HG03565 (cell line): ENCODE results near the gene FYB2.

Source experiments
- ATAC-seq: cut with Tn5 transposase; IDR thresholded peaks from one replicate; pipeline ENCODE4 v1.9.1; 2021; ENCODE audit warnings: mild to moderate bottlenecking, moderate library complexity; ENCODE audit not compliant: unreplicated experiment

Gene FYB2

DNA sequence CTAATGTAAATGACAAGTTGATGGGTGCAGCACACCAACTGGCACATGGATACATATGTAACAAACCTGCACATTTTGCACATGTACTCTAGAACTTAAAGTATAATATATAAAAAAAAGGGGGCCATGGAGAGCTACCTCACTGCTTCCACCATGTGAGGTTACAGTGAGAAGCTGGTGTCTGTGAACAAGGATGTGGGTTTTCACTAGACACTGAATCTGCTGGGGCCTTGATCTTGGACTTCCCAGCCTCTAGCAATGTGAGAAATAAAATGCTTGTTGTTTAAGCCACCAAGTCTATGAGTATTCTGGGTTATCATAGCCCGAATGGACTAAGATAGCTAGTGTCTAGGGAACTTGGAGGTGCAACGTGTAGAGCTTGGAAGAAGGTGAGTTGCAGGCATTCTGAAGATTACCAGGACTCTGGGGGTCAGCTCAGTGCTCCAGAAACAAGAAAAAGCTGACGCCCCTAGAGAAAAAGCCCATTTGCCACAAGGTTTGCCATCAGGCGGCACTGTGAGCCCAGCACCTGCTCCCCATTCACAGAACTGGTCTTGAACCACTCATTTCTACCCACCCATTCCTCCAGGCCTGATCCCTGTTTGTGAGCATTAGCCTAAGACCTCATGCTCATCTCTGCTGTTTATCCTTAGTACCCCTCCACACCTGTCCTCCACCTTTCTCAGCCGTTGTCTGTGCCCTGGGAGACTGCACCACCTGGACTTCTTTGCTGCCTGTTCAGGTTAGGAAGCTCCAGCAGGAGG lies 15.1 kb upstream of the FYB2 start:
- no peak for ATAC-seq

DNA sequence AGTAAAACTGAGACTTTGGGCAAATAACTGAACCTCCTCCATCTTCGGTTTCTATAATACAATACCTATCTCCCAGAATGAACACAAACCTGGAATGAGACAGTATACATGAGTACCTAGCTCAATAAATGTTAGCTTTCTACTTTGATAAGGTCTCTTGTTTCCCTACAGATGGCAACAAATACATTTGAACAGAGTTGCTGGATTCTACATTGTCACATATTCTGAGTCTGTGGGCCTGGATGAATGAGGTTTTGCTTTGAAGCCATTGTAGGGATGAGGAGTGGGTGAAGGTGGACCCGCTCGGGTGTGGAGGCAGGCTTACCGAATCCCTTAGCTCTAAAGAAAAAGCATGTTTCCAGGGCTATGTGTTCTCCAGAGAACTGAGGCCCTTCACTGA lies 13.9 kb upstream of the FYB2 start:
- ATAC-seq, result no peak

DNA sequence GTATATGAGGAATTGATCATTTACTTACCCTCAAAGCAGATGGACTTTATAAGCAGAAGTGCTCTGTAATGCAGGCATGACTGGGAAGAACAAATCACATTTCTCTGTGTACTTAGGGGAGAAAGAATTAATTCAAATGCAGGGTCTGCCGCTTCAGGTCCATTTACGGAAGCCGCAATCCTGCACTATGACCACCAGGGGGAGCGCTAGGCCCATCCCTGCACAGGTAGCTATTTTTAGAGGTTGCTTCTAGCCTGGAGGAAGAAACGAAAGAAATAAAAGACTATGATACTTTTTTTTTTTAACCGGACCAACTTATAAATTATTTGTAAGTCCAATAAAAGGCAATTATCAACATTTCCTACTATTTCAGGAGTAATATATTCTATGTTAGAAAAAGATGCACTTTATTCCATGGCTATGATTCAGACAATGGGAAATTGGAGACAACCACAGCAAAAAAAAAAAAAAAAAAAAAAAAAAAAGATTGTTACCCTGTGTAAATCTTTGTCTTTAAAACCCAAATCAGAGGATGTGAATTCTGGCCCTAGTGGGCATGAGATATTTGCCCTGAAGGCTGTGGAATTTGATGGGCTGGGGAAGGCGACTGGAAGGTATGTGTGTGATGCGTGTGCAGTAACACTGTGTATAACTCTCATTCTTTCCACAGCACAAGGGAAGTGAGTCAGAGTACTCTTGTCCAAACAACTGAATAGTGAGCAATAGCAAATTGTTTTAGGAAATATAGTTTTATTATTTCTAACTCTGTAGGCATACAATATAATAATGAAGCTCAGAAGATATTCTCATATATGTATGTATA lies 12.9 kb upstream of the FYB2 start:
- no peak for ATAC-seq

DNA sequence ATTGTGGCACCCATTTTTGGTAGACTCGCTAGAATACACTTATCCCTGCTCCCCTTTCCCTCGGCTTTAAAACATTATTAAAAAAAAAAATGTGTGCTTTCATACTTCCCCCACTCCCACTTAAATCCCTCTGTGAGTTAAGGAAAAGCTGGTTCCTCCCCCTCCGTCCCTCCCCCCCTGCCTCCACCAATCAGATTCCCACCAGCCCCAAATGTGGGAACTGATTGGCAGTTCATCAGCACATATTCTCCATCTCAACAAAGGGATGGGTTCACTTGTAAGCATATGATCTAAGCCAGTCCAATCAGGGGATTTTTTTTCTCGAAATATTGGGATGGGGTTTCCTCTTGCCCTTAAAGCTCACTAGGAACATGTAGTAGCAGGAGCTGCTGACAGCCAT lies 10.8 kb upstream of the FYB2 start:
- ATAC-seq, result no peak

DNA sequence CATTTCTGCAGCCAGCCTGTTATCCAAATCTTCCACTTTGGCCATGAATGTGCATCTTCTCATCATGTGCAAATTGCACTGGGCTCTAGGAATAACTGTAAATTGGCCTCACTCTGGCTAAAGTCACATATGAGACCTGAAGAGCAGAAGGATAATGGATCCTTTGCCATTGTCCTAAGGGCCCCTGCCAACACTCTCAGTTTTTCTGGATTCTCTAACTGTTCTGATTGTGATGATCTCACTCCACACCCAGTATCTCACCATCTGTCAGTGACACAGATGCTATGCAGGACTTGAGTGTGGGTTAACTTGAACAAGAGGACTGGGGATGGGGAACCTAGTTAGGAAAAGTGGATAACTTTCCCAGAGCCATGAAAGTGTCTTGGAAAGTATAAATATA lies 8.5 kb upstream of the FYB2 start:
- no peak for ATAC-seq

DNA sequence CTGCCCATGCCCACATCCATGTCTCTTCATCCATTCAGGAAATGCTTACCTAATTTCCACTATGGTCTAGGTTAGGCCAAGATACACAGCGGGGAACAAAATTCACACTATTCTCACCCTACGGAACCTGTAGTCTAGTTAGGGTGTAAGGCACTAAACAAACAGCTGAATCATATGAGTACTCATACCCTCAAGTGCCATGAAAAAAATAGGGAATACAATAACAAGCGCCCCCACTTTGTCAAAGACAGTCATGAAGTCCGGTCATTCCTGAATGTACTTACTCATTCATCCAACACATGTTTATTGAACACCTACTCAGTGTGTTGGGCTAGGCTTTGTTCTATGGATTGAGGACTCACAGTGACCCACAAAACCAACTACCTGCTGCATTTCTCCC lies 6.2 kb upstream of the FYB2 start:
- no peak for ATAC-seq

DNA sequence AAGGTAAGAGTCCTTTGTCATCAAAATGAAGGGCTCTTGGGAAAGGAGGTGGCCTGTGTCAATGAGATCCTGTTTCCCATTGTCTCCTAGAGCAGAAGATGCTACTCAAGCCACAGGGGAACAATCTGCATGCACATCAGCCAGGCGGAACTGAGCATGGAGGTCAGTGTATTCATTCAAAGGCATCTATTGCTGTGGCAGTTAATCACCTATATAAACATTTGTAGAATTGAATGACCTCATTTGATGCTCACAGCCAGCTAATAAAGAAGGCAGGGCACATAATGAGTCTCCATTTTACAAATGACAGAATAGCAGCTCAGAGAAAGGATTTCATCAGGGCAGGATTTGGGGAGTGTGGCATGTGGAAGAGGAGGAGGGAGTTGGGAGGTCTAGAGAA lies 5.7 kb upstream of the FYB2 start:
- no peak for ATAC-seq

DNA sequence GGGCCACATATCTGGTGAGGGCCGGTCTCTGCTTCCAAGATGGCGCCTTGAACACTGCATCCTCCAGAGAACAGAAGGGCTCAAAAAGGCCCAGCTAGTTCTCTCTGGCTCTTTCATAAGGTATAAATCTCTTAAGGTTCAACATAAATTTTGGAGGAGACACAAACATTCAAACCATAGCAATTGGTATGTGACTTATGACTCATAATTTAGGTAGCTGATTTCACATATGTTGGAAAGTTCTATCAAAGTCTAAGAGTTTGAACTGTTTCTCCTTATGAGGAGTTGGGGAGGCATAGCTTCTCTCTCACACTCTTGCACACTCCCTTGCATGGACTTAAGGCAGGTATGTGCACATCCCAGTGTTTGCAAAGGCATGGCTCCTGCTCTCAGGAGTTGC lies 5.1 kb upstream of the FYB2 start:
- no peak for ATAC-seq

DNA sequence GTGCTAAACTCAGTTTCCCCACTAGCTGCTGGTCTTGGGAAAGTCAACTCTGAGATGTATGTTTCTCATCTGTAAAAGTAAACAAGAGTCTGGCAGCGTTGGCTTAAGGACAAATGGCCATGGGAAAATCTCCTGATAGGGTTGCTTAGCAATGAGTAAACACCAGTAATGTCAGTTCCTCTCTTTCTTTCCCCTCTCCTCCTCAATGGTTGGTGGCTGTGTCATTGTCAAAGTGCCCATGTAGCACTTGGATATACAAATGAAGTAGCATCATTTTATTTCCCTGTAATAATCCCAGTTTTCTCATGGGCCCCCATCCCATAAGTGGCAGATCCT lies 2.2 kb upstream of the FYB2 start:
- no peak for ATAC-seq

DNA sequence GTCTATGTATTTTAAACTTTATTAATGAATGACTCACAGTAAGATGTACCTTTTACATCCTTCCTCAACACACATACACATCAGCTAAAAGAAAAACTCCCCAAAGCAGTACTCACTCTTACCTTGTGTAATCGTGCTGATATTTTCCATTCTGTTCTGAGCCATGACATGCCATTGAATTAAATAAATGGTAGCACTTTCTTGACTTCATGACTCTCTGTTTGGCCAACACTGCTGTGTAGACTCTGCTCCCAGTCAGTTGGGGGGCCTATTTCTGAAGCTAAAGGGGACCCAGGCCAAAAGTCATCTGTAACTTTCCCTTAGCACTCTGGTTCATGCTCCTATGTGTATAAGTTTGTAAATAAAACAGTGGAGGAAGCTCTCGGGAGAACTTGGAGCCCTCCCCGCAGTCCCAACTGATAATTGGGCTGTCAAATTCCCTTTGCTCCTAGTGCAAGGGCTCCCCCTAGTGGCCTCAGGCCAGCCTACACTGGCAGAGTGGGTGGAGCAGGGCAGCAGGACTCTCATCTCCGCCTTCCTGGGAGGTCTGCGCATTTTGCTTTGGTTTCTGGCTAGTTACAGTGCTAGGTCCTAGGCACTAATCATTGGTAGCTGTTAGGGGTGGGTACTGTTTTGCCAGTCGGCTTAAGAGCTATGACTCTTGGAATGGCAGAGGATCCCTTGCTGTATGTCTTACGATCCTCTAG lies 1.7 kb upstream of the FYB2 start:
- ATAC-seq, result peak; percentile 67

DNA sequence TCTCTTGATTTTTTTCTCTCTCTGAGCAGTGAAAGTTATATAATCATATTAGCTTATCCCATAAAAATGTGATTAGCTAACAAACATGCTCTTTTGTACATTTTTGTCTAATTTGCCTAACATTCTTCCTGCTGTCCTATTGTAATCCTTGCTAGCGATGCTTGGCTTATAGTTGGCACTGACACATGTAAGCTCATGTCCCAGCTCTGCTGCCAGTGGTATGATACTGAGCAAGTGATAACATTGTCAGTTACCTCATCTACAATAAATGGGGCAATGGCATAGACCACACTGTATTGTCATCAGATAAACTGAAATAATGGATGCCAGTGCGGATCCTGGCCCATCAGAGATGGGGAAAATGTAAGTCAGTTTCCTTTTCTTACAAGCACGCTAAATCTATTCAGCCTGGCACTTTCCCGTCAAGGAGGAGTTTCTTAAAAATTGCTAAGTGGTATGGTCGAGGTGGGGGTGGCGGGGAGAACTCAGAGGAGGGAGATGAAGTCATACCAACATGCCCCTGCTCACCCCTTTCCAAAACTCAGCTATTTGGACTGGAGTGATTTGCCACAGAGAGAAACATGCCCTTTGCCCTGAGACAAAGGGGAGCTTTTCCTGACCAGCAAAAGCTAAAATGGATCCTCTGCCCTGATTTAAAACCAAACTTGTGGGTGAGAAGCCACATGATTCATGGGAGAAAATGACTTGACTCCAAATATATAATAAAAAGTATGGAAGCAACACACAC lies 1.3 kb downstream of the FYB2 start:
- no peak for ATAC-seq

DNA sequence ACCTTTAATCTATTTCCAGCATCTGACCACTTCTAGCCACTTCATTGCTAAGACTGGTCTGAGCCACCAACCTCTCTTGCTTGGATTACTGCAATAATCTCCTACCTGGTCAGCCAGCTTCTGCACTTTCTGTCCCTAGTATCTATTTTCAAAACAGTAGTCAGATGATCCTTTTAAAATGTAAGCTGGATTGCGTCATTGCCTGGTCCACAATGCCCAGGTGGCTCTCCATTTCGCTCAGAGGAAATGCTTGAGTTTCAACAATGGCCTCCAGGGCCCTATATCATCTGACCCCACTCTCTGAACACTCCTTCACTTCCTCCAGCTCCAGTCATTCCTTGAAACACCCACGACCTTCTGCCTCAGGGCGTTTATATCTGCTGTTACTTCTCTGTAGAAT lies 2.3 kb downstream of the FYB2 start:
- ATAC-seq, result peak; percentile 59

DNA sequence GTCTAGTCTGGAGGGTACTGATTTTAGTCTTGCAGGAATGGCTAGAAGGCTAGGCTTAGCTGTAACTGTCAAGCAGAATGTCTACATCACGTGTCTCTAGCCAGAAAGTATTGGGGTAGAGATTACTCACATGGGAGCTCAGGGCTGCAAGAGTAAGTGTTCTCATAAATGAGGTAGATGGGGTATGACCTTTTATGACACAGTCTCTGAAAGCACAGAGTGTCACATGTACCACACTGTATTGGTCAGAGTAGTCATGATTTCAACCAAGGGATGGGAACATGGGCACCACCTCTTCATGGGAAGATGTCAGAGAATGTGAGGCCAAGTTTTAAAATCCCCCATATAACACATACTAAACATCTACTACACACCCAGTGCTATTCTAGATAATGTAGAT lies 2.9 kb downstream of the FYB2 start:
- peak; percentile 37 for ATAC-seq

DNA sequence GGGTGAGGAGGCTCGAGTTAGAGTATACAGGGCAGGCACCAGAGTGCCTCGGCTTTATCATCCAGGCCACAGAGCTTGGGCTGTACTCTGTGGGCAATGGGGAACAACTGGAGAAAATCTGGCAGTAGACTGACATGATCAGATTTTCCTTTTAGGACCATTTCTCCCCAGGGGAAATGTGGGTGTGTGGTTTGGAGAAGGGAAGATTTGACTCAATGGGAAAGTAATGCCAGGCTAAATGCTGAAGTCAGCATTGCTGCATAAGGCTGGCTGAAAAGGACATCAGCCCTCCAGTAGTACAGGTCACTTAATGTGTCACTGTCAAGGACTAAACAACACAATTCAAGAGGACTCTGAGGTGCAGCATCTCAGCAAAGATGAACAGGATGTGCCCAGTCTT lies 5.0 kb downstream of the FYB2 start:
- no peak for ATAC-seq

DNA sequence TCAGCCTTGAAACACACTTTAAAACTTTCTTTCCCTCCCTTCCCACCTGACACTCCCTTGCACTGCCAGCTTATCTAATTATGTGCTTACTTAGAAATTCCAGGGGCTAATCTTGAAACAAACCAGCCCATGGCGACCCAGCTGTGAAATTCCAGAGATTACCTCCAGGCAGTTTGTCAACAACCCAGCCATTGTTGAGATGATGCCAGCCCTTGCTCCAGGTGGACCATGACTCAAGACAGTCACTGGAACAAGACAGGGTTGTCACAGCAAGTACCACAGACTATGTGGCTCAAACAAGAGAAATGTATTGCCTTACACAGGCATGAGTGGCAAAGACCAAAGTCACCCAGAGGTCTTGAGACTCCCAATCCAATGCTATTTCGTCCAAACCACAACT lies 7.9 kb downstream of the FYB2 start:
- ATAC-seq, result no peak

DNA sequence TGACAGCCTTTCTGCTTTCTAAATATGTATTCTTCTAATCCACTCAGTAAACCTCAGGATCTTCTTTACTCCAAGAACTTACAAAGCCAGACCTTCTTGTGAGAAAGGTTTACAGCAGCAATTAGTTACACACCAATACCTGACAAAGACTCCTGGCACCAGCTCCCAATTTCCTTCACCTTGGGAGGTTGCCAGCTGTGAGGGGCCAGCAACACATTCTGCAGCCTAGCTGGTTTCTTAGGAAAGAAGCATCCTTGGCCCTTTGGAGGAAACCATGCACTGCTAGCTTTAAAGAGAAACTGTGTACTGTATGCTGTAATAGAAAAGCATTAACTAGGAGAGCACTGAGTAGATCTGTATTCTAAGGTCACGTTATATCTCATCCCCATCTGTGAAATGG lies 10.8 kb downstream of the FYB2 start:
- ATAC-seq, result no peak

DNA sequence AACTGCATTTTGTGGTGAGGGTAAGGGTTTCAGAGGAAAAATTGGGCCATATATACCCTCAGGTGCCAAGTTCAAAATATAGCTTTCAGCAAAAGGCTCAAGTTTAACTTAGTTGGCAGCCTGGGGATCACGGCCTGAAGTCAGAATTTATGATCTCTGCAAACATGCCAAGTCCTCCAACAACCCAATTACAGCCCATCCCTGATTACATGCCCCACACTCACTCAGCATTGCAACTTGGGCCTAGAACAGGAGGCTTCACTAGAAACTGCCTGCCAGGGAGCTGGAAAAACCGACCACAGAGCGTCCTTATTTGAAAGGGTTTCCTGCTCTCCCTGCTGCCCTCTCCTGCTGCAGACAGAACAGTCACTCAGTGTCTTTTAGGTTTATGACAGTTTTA lies 12.4 kb downstream of the FYB2 start:
- ATAC-seq, result no peak

DNA sequence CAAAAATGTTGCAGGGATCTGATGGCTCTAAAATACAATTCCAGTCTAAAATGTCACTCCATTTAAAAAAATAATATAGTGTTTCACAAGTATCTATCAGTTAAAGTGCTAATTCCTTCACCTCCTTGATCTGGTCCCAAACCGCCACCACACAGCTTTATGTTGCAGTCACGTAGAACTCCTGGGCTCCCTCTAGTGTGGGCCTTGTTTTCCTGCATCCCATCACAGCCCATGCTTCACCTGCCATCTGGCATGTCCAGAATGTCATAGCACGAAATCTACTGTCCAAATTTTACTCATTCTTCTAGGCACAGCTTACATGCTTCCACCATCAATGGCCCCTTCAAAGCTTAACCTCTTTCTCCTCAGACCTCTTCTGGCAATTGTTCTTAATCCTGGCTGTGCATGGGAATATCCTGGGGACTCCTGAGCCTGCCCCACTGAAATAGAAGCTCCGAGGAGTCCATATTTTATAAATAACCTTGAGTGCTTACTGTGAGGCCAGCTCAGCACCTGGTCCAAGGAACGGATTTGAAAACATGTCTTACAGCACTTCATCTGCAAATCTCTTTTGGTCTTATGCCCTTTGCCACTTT lies 15.5 kb downstream of the FYB2 start:
- ATAC-seq, result peak; percentile 60

DNA sequence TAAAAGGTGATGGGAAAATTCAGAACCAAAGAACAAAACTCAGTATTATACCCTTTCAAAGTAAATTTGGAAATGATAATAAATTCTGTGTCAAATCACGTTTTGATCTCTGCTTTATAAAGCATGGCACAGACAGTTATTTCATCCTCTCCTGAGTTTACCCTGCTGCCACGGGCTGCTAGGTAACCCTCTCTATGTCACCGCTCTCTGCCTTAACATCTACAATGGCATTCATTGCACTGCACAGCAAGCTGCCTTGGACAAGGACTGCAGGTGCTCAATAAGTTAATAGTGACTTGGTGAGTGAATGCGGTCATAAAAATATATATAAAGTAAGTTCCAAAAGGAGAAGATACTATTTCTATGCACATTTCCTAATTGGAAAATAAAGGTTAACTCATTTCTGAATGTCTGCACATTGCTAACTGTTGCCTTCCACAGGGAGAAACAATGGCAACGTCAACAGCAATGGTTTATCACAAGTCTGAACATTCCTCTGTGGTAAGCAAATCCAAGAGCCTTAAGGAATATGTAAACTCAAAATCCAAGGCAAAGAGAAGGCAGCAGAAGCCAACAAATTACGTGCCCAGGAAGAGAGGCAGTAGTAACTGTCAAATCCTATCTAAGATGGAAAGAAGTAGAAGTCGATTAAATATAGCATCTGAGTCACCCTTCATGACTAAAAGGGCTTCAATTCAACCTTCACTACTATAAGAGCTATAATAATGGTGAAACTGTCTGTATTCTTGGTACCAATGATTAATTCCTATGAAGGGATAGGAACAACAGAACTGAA lies 19.4 kb downstream of the FYB2 start:
- ATAC-seq, result no peak

DNA sequence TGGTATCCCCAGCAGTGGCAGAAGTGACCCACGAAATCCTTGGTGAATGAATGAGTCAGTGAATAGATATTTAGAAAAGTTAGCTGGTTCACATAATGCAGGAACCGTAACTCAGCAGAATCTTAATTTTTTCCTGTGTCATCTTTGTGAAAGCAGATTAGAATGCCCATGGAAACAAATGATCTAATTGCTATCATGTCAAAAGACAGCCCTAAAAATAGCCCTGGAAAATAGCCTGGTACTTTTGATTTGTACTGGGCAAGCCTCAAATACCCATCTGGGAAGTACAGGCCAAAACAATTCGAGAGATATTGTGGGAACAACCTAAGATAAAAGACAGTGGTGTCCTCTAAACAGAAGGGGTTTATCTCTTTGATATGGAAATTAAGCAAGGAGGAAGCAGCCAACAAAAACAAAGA lies 21.1 kb downstream of the FYB2 start:
- ATAC-seq, result no peak
